Pancreas (tissue), 10 donors: ENCODE results near the gene CDH24. TPM values are rescaled to one million over a fixed set of nuclear protein-coding genes. Genes with fewer than 3 reads are reported as not detected.
A peak's percentile ranks its signal among the peaks of the same experiment; 100 is the strongest.

Experiments
- ATAC-seq, 4 donors: fragments of 200-7000 bp; cut with Tn5 transposase; one replicate each; pipeline versions ENCODE4 v1.8.0 to v1.9.1; 2020; ENCODE audit warnings: mild to moderate bottlenecking in 4 of 4, moderate library complexity in 4 of 4
- DNase-seq, 6 donors: peaks; one replicate each; pipeline ENCODE4 v3.0.0-alpha.2; 2020
- FAIRE-seq: peaks from 2 replicates; lab custom pipeline; 2012; peaks lifted over from hg19 to GRCh38; lab: Jason Lieb, UNC
- H3K27ac ChIP-seq, 4 donors: fragments of 200-600 bp; sonication (generic); 1 replicate in 3 of 4; 2 replicates in 1 of 4; pipeline versions ENCODE4 v1.5.0 to v1.8.0; 2020
- H3K27me3 ChIP-seq, 4 donors: fragments of 200-600 bp; one replicate each; pipeline ENCODE4 v1.8.0; 2021
- H3K36me3 ChIP-seq, 3 donors: fragments of 200-600 bp; sonication (generic) in 1 of 3; one replicate each; pipeline versions ENCODE4 v1.5.0 to v1.8.0; 2020 to 2021
- H3K4me1 ChIP-seq, 3 donors: fragments of 200-600 bp; one replicate each; pipeline ENCODE4 v1.8.0; 2021
- H3K4me3 ChIP-seq, 4 donors: fragments of 200-600 bp; sonication (generic) in 2 of 4; one replicate each; pipeline versions ENCODE4 v1.5.0 to v1.8.0; 2020 to 2021
- H3K9me3 ChIP-seq, 4 donors: fragments of 200-600 bp; one replicate each; pipeline ENCODE4 v1.8.0; 2021
- WGBS, 2 donors: extraction: QIAGEN DNeasy Blood & Tissue Kit; methylation state at CpG; one replicate each; pipeline ENCODE4 v1.1.7; 2013; 5-methylcytosine and 5-hydroxymethylcytosine counted together
- intact Hi-C, 3 donors: fragments of 100-400 bp; cut with DNase I; formaldehyde crosslinking; loops; one replicate each; pipeline versions ENCODE4 v1.11.1 to v1.14.2; 2022
- polyA plus RNA-seq, 2 donors: library from polyadenylated mRNA; stranded (reverse); fragments of 200-250 nt; gene quantifications; one replicate each; pipeline ENCODE4 v1.2.3, GENCODE V29; 2013
- total RNA-seq, 6 donors: library from RNA; stranded (reverse); fragmentation: NEBNext Ultra II Directional in 4 of 6; extraction: Animal tissue kit (Norgen Biotek cat#: 25700) in 4 of 6; gene quantifications; one replicate each; pipeline versions ENCODE4 v1.2.1 to v1.2.4, GENCODE V29; 2021 to 2023
- TF ChIP-seq, protein P1 (sequence below), 4 donors: fragments of 200-600 bp; sonication (generic) in 3 of 4; IDR thresholded peaks; one replicate each; pipeline versions ENCODE4 v1.5.0 to v1.8.0; 2021; ENCODE audit warnings: antibody characterized with exemption in 4 of 4
- donor health status: healthy with polysubstance abuse.
- donor health status: DM: no; HTN: no; CAD: no; lungs with moderate emphysema.
- donor health status: DM: no; HTN: no; CAD: no.
- donor health status: control.
- donor health status: control.
- donor health status: Bipolar disorder and iron deficiency.
- donor health status: DM: yes; HTN: yes; CAD: no.
- donor health status: DM: no; HTN: no; CAD: no.
- donor health status: DM: no; HTN: no; CAD: no.
- donor health status: DM: yes; HTN: yes; CAD: no.

Gene CDH24
- total and polyA plus RNA-seq, 8 donors: 0.91 to 11.8 (median 1.6) TPM

DNA sequence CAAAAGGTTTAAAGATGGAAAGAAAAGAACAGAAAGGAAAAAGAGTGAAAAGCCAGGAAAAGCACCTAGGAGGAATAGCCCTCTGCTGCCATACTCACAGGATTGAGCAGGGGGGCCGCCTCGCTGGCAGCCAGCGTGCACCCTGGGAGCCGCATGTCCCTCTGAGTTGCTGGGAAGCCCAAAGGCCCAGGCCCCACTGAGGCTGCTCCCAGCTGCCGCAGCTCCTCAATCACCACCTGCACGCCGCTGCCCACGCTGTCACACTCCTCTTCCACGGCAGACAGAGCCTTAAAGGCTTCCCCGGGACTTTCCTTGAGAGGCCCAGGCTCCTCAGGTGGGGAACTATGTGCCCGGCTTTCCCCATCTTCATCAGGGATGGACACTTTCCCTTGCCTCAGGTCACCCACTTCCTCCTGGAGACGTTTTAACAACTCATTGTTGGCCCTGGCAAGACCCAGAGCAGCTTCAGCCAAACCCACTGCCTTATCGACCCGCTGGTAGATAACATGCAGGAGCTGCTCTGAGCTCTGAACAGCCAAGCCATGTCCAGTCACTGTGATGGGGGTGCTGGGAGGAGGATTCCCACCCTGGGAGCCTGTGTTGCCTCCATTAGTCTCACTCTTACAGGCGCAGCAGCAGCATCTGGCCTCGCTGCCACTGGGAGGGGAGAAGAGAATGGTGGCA, 58.8 kb downstream of the CDH24 start:
- 69 to 71% methylated on average over 16 of the region's 16 CpGs for WGBS, 2 donors
- intact Hi-C loops: loop anchor here in 2 of 3 donors (5.0 to 10.0 kb wide), 2 partner anchors 49 to 56 kb away; partner anchors contain the start of gene CDH24 (in 1 of the 2)
- Histone ChIP-seq H3K9me3 (no peaks in the 10 kb centered on the region), H3K4me1 (no peaks in the 10 kb centered on the region), H3K36me3 (no peaks in the 10 kb centered on the region), H3K27me3 (no peaks in the 10 kb centered on the region), H3K27ac (no peak overlapping the region), H3K4me3 (no peak overlapping the region)
- DNase-seq (peak in 1 of 6 donors; percentile 46), ATAC-seq (peak in 3 of 4 donors; percentile 23 to 61 (median 37)), FAIRE-seq (no peak)
- TF ChIP-seq, protein P1, sequence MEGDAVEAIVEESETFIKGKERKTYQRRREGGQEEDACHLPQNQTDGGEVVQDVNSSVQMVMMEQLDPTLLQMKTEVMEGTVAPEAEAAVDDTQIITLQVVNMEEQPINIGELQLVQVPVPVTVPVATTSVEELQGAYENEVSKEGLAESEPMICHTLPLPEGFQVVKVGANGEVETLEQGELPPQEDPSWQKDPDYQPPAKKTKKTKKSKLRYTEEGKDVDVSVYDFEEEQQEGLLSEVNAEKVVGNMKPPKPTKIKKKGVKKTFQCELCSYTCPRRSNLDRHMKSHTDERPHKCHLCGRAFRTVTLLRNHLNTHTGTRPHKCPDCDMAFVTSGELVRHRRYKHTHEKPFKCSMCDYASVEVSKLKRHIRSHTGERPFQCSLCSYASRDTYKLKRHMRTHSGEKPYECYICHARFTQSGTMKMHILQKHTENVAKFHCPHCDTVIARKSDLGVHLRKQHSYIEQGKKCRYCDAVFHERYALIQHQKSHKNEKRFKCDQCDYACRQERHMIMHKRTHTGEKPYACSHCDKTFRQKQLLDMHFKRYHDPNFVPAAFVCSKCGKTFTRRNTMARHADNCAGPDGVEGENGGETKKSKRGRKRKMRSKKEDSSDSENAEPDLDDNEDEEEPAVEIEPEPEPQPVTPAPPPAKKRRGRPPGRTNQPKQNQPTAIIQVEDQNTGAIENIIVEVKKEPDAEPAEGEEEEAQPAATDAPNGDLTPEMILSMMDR (IDR thresholded peaks at IDR 0.05): no peak

DNA sequence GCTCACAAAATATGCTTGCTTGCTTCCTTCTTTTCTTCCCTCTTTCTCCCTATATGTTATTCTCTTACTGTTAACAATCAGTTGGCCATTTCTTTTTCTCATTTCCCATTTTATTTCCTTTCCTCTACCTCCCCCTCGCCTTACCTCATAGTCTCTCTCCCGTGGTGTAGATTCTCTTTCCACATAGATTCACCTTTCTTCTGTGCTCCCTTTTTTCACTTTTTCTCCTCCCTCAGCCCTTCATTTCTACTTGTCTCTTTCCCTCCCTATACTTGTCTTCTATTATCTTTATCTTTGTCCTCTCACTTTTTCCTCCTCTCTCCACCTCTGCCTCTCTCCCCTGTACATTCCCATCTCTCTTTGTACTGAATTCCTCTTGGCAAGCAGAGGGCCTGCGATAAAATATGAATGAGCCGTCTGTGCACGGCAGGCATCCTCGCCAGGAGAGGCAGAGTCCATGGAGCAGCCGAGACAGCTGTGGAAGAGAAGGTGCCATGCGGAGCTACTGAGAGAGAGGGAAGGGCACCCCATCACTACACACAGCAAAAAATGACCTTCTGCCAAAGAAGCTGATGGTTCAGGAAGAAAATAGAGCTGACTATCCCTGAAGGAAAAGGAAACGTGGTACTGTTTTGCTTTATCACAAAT, 59.5 kb downstream of the CDH24 start:
- intact Hi-C loops: loop anchor here in 2 of 3 donors (5.0 to 10.0 kb wide), 2 partner anchors 50 to 57 kb away; partner anchors contain the start of gene CDH24 (in 1 of the 2)
- Histone ChIP-seq H3K9me3 (no peaks in the 10 kb centered on the region), H3K36me3 (no peaks in the 10 kb centered on the region), H3K27me3 (no peaks in the 10 kb centered on the region), H3K4me1 (no peaks in the 10 kb centered on the region), H3K27ac (no peak overlapping the region), H3K4me3 (no peak overlapping the region)
- DNase-seq (no peak), ATAC-seq (no peak), FAIRE-seq (no peak)
- TF ChIP-seq, protein P1 (IDR thresholded peaks at IDR 0.05): no peak
- WGBS, 2 donors: 70 to 75% methylated on average over 9 of the region's 9 CpGs

Other genes starting within 250 kb of the CDH24 start
- gene SLC7A7, start 242.1 kb downstream of the CDH24 start, total RNA-seq: 10 to 100 TPM in 1 of 6 donors, 1 to 10 TPM in 5; 2.9 to 13.1 (median 5.7) TPM
- gene SLC7A7, start 242.1 kb downstream of the CDH24 start, polyA plus RNA-seq: 1 to 10 TPM; 4.9 to 9.9 TPM
- 10 to 100 TPM; 29.1 to 47.6 (median 43.0) TPM for gene MRPL52, start 227.6 kb downstream of the CDH24 start, total RNA-seq
- 10 to 100 TPM; 57.1 to 85.0 TPM for gene MRPL52, start 227.6 kb downstream of the CDH24 start, polyA plus RNA-seq
- gene MMP14, start 220.9 kb downstream of the CDH24 start, total RNA-seq: 100 to 1,000 TPM in 1 of 6 donors, 10 to 100 TPM in 5; 21.5 to 146 (median 34.0) TPM
- gene MMP14, start 220.9 kb downstream of the CDH24 start, polyA plus RNA-seq: 10 to 100 TPM; 18.7 to 61.8 TPM
- gene LRP10, start 185.8 kb downstream of the CDH24 start, total RNA-seq: 10 to 100 TPM; 49.5 to 86.2 (median 52.5) TPM
- 10 to 100 TPM; 14.7 to 22.7 TPM for gene LRP10, start 185.8 kb downstream of the CDH24 start, polyA plus RNA-seq
- gene REM2, start 174.3 kb downstream of the CDH24 start, total RNA-seq: under 1 TPM in 5 of 6 donors, not detected in 1; 0.16 to 0.41 (median 0.28) TPM
- gene REM2, start 174.3 kb downstream of the CDH24 start, polyA plus RNA-seq: 1 to 10 TPM in 1 of 2 donors, under 1 TPM in 1; 0.72 to 2.5 TPM
- gene RBM23, start 138.4 kb downstream of the CDH24 start, total RNA-seq: 10 to 100 TPM; 20.9 to 39.4 (median 30.6) TPM
- 10 to 100 TPM; 30.4 to 58.6 TPM for gene RBM23, start 138.4 kb downstream of the CDH24 start, polyA plus RNA-seq
- 10 to 100 TPM; 16.3 to 31.8 (median 29.2) TPM for gene PRMT5, start 128.1 kb downstream of the CDH24 start, total RNA-seq
- 10 to 100 TPM; 15.6 to 27.5 TPM for gene PRMT5, start 128.1 kb downstream of the CDH24 start, polyA plus RNA-seq
- 10 to 100 TPM; 18.4 to 31.8 (median 23.4) TPM for gene HAUS4, start 100.4 kb downstream of the CDH24 start, total RNA-seq
- gene HAUS4, start 100.4 kb downstream of the CDH24 start, polyA plus RNA-seq: 10 to 100 TPM; 13.6 to 17.0 TPM
- 10 to 100 TPM in 2 of 6 donors, 1 to 10 TPM in 4; 5.4 to 17.8 (median 9.1) TPM for gene AJUBA, start 75.0 kb downstream of the CDH24 start, total RNA-seq
- gene AJUBA, start 75.0 kb downstream of the CDH24 start, polyA plus RNA-seq: 1 to 10 TPM; 6.3 to 9.5 TPM
- 1 to 10 TPM; 4.3 to 7.5 (median 5.4) TPM for gene C14orf93, start 47.4 kb downstream of the CDH24 start, total RNA-seq
- gene C14orf93, start 47.4 kb downstream of the CDH24 start, polyA plus RNA-seq: 10 to 100 TPM in 1 of 2 donors, 1 to 10 TPM in 1; 8.3 to 11.3 TPM
- gene PSMB5, start 22.6 kb downstream of the CDH24 start, total RNA-seq: 10 to 100 TPM; 29.6 to 50.4 (median 45.9) TPM
- gene PSMB5, start 22.6 kb downstream of the CDH24 start, polyA plus RNA-seq: 10 to 100 TPM; 31.8 to 62.9 TPM
- not detected for gene PSMB11, start 15.3 kb downstream of the CDH24 start, total RNA-seq
- under 1 TPM in 1 of 2 donors, not detected in 1; 0.05 TPM for gene PSMB11, start 15.3 kb downstream of the CDH24 start, polyA plus RNA-seq
- 100 to 1,000 TPM in 1 of 6 donors, 10 to 100 TPM in 5; 43.1 to 106 (median 55.9) TPM for gene ACIN1, start 37.6 kb upstream of the CDH24 start, total RNA-seq
- gene ACIN1, start 37.6 kb upstream of the CDH24 start, polyA plus RNA-seq: 100 to 1,000 TPM; 134 to 152 TPM
- gene C14orf119, start 38.0 kb upstream of the CDH24 start, total RNA-seq: 10 to 100 TPM in 4 of 6 donors, 1 to 10 TPM in 2; 7.5 to 22.7 (median 13.6) TPM
- 10 to 100 TPM; 10.4 to 20.8 TPM for gene C14orf119, start 38.0 kb upstream of the CDH24 start, polyA plus RNA-seq
- not detected for gene CIROP, start 47.5 kb upstream of the CDH24 start, total RNA-seq
- not detected for gene CIROP, start 47.5 kb upstream of the CDH24 start, polyA plus RNA-seq
- not detected for gene CEBPE, start 61.7 kb upstream of the CDH24 start, total RNA-seq
- gene CEBPE, start 61.7 kb upstream of the CDH24 start, polyA plus RNA-seq: not detected
- 10 to 100 TPM; 11.5 to 33.5 (median 23.2) TPM for gene SLC7A8, start 126.1 kb upstream of the CDH24 start, total RNA-seq
- gene SLC7A8, start 126.1 kb upstream of the CDH24 start, polyA plus RNA-seq: 10 to 100 TPM; 36.3 to 70.8 TPM
- under 1 TPM in 2 of 6 donors, not detected in 4; 0.12 to 0.29 TPM for gene RNF212B, start 180.4 kb upstream of the CDH24 start, total RNA-seq
- gene RNF212B, start 180.4 kb upstream of the CDH24 start, polyA plus RNA-seq: not detected
- gene HOMEZ, start 228.6 kb upstream of the CDH24 start, total RNA-seq: 10 to 100 TPM in 1 of 6 donors, 1 to 10 TPM in 5; 4.5 to 10.3 (median 6.0) TPM
- 1 to 10 TPM; 4.9 to 5.9 TPM for gene HOMEZ, start 228.6 kb upstream of the CDH24 start, polyA plus RNA-seq
- 10 to 100 TPM in 2 of 6 donors, 1 to 10 TPM in 4; 4.1 to 12.8 (median 5.6) TPM for gene PPP1R3E, start 245.3 kb upstream of the CDH24 start, total RNA-seq
- 10 to 100 TPM; 18.0 to 25.9 TPM for gene PPP1R3E, start 245.3 kb upstream of the CDH24 start, polyA plus RNA-seq
- 10 to 100 TPM; 24.8 to 29.7 (median 26.2) TPM for gene BCL2L2, start 249.3 kb upstream of the CDH24 start, total RNA-seq
- gene BCL2L2, start 249.3 kb upstream of the CDH24 start, polyA plus RNA-seq: 10 to 100 TPM; 28.8 to 31.6 TPM